Left lung (tissue), 10 donors: ENCODE measurements around the gene PRKG1. TPM values are rescaled to one million over a fixed set of nuclear protein-coding genes. Genes with fewer than 3 reads are reported as not detected.
A peak's percentile ranks its signal among the peaks of the same experiment; 100 is the strongest.

Experiments used
- ATAC-seq: fragments of 200-7000 bp; cut with Tn5 transposase; one replicate; pipeline ENCODE4 v1.9.1; 2020; ENCODE audit warnings: moderate library complexity
- DNase-seq, 4 donors: peaks; one replicate each; pipeline ENCODE4 v3.0.0-alpha.2; 2013 to 2020
- H3K27ac ChIP-seq, 2 donors: fragments of 200-600 bp; sonication (generic) in 1 of 2; one replicate each; pipeline versions ENCODE4 v1.5.0 to v1.8.0; 2020 to 2021
- H3K27me3 ChIP-seq, 2 donors: fragments of 200-600 bp; sonication (generic) in 1 of 2; one replicate each; pipeline versions ENCODE4 v1.5.0 to v1.8.0; 2020 to 2021
- H3K36me3 ChIP-seq, 2 donors: fragments of 200-600 bp; sonication (generic) in 1 of 2; one replicate each; pipeline versions ENCODE4 v1.5.0 to v1.8.0; 2020 to 2021
- H3K4me1 ChIP-seq, 2 donors: fragments of 200-600 bp; one replicate each; pipeline ENCODE4 v1.8.0; 2021
- H3K4me3 ChIP-seq, 2 donors: fragments of 200-600 bp; sonication (generic) in 1 of 2; one replicate each; pipeline versions ENCODE4 v1.5.0 to v1.8.0; 2020 to 2021; ENCODE audit warnings: mild to moderate bottlenecking in 1 of 2
- H3K9me3 ChIP-seq, 2 donors: fragments of 200-600 bp; sonication (generic) in 1 of 2; one replicate each; pipeline versions ENCODE4 v1.5.0 to v1.8.0; 2020 to 2021
- CTCF ChIP-seq, 2 donors: fragments of 200-600 bp; sonication (generic) in 1 of 2; IDR thresholded peaks; one replicate each; pipeline versions ENCODE4 v1.5.0 to v1.8.0; 2021; ENCODE audit warnings: antibody characterized with exemption in 2 of 2
- intact Hi-C, 2 donors: fragments of 100-400 bp; cut with DNase I; formaldehyde crosslinking; loops; one replicate each; pipeline versions ENCODE4 v1.11.2 to v1.14.2; 2022
- polyA plus RNA-seq, 6 donors: library from polyadenylated mRNA; unstranded; fragments of 120-200 nt; gene quantifications; one replicate each; pipeline ENCODE4 v1.2.1, GENCODE V29; 2013; ENCODE audit not compliant: insufficient read length in 6 of 6
- total RNA-seq, 2 donors: library from RNA; stranded (reverse); fragmentation: NEBNext Ultra II Directional; extraction: Animal tissue kit (Norgen Biotek cat#: 25700); gene quantifications; one replicate each; pipeline ENCODE4 v1.2.1, GENCODE V29; 2021
- donor health status: DM: no; HTN: yes; CAD: no.
- donor health status: DM: no; HTN: no; CAD: no.

Gene PRKG1
- total and polyA plus RNA-seq, 8 donors: 15.6 to 29.0 (median 17.8) TPM

- Histone ChIP-seq H3K4me3 (no peak overlapping the region), H3K27ac (no peak overlapping the region), H3K9me3 (no peaks in the 10 kb centered on the region), H3K36me3 (no peaks in the 10 kb centered on the region), H3K27me3 (no peaks in the 10 kb centered on the region), H3K4me1 (no peaks in the 10 kb centered on the region)
- no peak for DNase-seq
- TF ChIP-seq CTCF (IDR thresholded peaks at IDR 0.05): no peak
- no peak for ATAC-seq
- intact Hi-C loops: no loop called here
These were observed 35.7 kb downstream of the PRKG1 start for GRCh38 chr10:51109801-51110533.

- Histone ChIP-seq H3K4me1 (no peaks in the 10 kb centered on the region), H3K9me3 (no peaks in the 10 kb centered on the region), H3K27me3 (no peaks in the 10 kb centered on the region), H3K36me3 (no peaks in the 10 kb centered on the region), H3K4me3 (no peak overlapping the region), H3K27ac (no peak overlapping the region)
- TF ChIP-seq CTCF (IDR thresholded peaks at IDR 0.05): no peak
- DNase-seq (peak in 1 of 4 donors; percentile 16), ATAC-seq (peak; percentile 24)
- intact Hi-C loops: no loop called here
These were observed 37.7 kb downstream of the PRKG1 start for GRCh38 chr10:51112013-51112412.

GRCh38 chr10:51113007-51113406 is 38.7 kb downstream of the PRKG1 start:
- intact Hi-C loops: no loop called here
- Histone ChIP-seq H3K4me1 (no peaks in the 10 kb centered on the region), H3K9me3 (no peaks in the 10 kb centered on the region), H3K36me3 (no peaks in the 10 kb centered on the region), H3K27me3 (no peaks in the 10 kb centered on the region), H3K27ac (no peak overlapping the region), H3K4me3 (no peak overlapping the region)
- TF ChIP-seq CTCF (IDR thresholded peaks at IDR 0.05): no peak
- ATAC-seq: no peak
- no peak for DNase-seq

GRCh38 chr10:51117053-51117660 is 42.9 kb downstream of the PRKG1 start:
- intact Hi-C loops: no loop called here
- no peak overlapping the region for H3K27ac ChIP-seq
- H3K4me1 ChIP-seq: no peaks in the 10 kb centered on the region
- no peaks in the 10 kb centered on the region for H3K27me3 ChIP-seq
- H3K36me3 ChIP-seq: no peaks in the 10 kb centered on the region
- H3K9me3 ChIP-seq: no peaks in the 10 kb centered on the region
- TF ChIP-seq CTCF (IDR thresholded peaks at IDR 0.05): no peak
- ATAC-seq (no peak), DNase-seq (no peak)
- H3K4me3 ChIP-seq: no peak overlapping the region

- no peak overlapping the region for H3K27ac ChIP-seq
- DNase-seq: peak in 1 of 4 donors; percentile 13
- intact Hi-C loops: no loop called here
- no peaks in the 10 kb centered on the region for H3K4me1 ChIP-seq
- no peak overlapping the region for H3K4me3 ChIP-seq
- H3K36me3 ChIP-seq: no peaks in the 10 kb centered on the region
- no peak for TF ChIP-seq CTCF (IDR thresholded peaks at IDR 0.05)
- ATAC-seq: no peak
- no peaks in the 10 kb centered on the region for H3K27me3 ChIP-seq
- H3K9me3 ChIP-seq: no peaks in the 10 kb centered on the region
These were observed 43.5 kb downstream of the PRKG1 start for GRCh38 chr10:51117794-51118193.
